Left forelimb (tissue), 1 donor: Measurements from ENCODE around the gene PDE5A.
"Not testable (repeated sequence)": the region's sequence is repeated elsewhere in the genome, so short reads cannot be mapped to it uniquely, and the experiment has no call there.

Experiments used
- DNase-seq: peaks from one replicate; pipeline ENCODE4 v3.0.0-alpha.2; 2018; ENCODE audit warnings: low spot score

The PDE5A gene

DNA sequence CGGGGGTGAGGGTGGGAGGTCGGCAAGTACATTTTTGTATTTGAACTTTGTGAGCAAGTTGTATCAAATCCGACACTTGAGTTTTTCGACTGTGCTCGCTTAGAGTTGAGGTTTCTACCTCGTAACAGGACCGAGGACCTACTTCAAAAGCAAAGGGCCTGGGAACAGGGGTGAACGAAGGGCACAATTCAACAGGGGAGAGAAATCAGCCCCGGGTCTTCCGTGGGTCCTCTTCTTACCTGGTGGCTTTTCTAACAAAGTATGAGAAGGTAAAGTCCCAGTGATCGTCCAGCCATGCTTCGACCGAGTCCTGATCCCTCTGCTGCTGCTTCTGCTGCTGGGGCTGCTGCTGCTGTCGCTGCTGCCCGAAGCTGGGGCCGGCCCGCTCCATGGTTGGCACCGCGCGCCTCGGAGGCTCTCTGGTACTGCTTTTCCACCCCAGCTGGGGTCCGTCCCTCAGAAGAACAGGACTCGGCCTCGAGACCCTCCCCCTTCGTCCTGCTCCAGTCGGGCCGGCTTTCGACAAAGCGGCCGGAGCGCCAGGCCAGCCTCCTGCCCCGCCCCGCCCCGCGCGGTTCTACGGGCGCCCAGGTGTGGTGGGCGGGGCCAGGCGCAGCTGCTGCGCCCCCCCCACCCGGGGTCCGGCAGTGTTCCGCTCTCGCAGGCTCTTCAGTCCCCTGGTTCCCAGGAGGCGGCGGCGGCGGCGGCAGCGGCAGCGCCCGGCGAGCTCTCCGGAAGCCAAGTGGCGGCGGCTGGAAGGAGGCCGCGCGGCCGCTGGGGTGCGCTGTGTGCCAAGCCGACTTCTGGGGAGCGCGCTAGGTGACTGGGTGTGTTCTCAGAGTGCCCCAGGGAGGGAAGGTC lies at the start of gene PDE5A:
TSS of gene PDE5A (minus strand) at position 524 of the 861 bp plus-strand sequence. CDS start at position 391, 133 bp downstream.
- DNase-seq, result peak; percentile 90

DNA sequence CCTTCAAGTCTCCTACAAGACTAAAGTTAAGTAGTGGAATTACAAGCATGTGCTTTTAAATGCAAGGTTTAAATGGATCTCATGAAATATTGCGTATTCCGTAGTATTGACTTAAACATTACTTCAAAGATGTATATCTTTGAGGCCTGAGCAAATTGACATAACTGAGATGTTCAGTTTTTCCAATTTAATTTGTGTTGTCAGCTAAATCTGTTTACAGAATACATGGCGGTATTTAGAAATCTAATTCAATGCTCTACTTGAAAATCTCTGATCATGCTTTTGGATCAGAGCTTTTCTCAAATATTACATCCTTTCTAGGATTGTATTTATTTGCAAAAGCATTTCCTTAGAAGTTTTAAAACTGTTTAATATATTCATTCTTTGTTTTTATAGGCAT lies 47.5 kb upstream of the PDE5A start:
- DNase-seq, result no peak

DNA sequence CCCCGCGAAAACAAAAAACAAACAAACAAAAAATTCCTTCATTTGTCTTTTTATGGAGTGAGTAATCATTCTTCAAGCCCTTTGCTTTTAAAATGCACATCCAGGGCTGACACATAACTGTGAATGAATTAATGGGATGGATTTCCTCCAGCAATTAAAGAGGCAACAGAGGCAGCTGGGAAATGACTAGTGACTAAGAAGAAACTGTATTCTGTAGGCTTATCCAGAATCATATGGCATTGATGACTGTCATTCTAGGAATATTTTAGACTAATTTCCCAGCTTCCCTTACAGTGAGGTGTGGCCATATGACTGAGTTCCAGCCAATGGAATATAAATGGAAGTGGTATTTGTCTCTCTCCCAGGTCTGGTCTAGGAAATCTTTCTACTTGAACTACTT lies 46.8 kb upstream of the PDE5A start:
- no peak for DNase-seq

DNA sequence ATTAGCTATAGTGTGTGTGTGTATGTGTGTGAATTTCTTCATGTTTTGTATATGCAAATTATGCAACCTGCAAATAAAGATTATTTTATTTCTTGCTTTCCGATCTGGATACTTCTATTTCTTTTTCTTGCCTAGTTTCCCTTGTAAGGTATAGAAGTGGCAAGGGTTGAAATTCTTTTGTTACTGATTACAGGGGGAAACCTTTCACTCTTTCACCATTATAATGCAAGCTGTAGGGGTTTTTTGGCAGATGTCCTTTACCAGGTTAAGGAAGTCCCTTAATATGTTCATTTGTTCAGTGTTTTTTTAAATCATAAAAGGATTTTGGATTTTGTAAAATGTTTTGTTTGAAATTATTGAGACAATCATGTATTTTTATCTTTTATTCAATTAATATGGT lies 44.3 kb upstream of the PDE5A start:
- DNase-seq, result no peak

DNA sequence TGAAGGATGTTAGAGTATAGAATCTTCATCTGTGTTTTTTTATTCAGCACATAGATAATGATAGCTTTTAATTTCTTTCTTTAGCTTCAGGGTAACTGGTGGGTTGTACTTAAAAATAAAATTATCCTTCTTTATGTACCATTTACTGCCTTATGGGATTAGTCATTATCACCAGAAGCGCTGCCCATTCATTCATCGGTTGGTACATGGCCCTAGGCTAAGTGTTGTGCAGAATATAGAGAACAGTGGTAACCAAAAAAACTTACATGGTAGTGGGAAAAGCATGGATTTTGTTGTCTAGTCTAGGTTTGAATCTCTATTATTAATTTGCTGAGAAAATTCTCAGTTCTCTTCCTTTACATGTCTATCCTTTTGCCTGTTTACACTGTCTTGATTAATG lies 43.5 kb upstream of the PDE5A start:
- DNase-seq, result no peak

DNA sequence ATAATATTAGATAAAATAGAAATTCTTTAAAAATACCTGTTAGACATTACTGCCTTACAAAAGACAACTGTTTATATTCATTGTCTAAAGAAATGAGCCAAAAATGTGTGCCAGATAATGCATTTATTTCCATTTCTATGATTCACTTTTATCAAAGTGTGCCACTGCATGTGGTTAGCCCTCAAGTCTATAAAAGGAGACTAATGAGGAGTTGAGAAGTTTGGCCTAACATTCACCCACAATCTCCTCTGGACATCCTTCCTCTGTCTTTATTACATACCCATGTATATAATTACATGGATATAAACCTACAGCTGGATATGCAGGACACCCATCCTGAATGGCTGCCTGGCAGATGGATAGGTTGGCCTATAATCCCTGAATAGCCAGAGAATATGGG lies 42.6 kb upstream of the PDE5A start:
- DNase-seq, result no peak

DNA sequence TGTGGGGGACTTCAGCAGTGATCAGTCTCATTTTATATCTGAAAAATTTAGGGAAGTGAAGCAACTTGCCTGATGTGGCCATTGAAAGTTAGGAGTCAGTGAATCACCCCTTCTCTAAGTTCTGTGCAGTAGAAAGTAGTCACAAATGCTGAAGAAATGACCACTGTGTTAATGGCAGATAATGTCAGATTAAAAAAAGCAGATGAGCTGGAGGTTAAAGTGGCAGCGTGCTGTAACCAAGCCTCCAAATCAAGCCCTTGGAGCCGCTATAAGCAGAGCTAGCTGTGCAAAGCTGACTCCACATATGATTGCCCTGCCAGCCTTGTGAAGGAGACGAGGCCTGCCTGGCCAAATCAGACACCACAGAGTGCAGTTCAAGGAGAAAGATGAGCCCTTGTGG lies 39.2 kb upstream of the PDE5A start:
- no peak for DNase-seq

DNA sequence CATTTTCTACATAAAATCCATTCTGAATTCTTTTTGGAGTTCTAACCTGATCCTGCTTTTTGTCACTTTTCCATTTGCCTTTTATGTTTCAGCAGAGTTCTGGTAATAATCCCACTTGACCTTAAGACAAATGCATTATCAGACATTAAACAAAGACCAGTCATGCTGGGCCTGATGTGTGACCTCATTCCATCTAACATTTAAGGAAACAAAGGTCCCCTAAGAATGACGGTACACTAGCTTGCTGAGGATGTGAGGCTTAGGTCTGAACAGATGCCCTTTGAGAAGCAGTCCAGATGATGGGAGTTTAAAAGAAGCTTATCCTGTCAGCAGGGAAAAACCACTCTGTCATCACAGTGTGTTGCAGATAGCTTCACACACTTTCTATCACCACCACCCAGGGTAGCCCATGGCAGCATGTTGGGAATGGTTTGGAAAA lies 38.1 kb upstream of the PDE5A start:
- no peak for DNase-seq

DNA sequence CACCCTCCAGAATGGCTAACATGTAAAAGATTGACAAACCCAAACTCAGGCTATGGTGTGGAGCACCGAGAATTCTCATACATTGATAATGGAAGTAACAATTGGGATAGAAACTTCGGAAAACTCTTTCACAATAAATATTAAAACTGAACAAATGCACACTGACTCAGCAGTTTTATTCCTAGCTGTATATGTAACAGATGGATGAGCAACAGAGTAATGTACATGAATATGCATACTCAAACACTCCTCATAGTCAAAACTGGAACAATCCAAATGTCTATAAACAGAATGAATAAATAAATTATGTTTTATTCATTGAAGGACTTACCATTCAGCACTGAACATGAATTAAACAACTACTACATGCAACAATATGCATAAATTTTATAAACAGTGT lies 37.1 kb upstream of the PDE5A start:
- DNase-seq, result no peak

DNA sequence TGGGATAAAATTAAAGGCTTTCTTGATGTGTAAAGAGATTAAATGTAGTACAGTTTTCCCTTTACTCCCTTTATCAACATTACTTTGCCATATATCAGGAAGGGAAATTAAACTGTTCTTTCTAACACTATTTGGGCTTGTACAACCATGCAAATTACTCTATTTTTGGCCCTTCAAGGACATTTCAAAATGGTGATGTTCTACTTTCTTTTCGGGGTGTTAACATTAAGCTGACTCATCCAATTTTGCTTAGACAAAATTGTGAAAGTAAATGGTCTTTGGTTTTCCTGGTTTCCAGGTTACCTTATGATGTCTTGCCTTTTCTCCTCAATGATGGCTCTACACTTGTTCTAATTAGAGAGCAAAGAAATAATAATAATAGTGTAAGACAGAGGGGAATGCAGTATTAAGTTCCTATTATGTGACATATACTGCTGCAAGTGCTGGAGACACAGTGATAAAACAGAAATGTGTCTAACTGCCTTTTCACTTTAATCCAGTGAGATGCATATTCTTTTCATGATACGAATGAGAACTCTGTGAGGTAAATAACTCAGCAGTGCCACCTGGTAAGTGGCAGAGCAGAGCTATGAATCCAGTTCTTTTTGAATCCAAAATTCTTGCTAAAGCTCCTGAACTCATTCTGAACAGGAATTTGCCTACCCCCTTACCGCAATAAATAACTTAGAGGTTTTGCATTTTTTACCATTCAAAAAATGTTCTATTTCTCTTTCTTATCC lies 35.7 kb upstream of the PDE5A start:
- no peak for DNase-seq

DNA sequence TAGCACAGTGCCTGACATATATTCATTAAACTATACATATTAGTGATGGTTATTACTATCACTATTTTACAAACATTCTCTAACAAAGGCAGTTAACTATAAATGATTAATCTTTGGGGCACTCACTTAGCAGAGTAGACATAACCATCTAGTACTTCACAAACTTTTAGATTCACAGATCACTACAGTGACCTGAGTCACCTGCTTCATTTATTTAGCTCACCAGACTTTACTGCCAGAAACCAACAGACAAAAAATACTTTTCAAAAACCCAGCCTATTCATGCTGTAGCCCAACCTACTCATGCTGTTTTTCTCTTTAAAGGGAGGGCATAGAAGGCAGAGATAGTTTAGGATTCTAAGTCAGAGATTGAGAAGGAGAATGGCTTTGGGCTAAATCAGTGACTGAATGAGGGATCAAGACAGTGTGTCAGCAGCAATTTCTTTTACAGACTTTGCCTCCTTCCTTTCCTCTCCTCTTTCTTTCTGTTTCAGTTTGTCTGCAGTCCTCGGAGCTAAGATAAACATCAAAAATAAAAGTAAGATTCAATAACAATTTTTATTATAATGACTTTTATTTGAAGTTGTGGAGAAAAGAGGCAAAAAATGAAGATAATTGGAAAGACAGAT lies 34.7 kb upstream of the PDE5A start:
- no peak for DNase-seq

DNA sequence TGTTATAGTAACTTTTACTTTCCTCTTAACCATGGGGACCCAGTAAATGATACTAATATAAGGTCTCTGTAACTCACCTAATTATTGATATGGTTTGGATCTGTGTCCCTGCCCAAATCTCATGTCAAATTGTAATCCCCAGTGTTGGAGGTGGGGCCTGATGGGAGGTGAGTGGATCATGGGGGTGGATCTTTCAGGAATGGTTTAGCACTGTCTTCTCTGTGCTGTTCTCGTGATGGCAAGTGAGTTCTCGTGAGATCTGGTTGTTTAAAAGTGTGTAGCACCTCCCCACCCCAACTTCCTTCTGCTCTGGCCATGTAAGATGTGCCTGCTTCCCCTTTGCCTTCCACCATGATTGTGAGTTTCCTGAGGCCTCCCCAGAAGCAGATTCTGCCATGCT lies 34.0 kb upstream of the PDE5A start:
- DNase-seq, result not testable (repeated sequence)

DNA sequence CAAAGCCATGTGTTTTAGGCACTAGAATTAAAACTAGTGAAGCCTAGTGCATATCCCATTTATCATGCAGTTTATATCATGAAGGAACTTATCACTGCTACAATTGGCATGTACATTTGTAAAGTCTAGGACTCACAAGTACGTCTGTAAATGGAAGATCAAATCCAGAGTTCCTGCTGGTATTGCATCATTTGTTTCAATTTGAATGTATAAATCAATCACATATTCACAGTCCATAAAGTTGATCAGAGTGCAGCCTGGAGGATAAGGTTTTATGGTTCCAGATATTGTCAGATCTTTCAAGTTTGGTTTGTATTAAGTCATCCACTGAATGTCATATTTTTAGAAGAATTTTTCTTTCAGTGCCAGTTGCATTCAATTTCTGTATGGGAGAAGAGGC lies 32.6 kb upstream of the PDE5A start:
- no peak for DNase-seq

DNA sequence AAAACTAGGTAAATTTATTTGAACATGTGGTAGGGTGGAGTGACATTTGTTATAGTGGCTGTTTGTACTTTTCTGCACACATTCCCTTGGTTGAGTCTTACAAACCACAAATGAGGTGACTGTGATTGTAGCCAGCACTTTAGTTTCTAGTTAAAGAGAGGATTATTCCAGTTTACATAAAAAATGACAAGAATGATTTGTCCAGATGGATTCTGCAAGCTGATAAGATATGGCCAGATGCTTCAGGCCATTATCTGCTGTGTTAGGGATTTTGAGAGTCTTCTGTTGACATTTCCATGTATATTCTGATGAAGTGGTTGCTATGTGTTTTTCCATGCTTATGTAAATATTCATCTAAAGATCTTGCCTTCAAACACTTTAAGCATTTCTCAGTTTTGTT lies 31.0 kb upstream of the PDE5A start:
- no peak for DNase-seq

DNA sequence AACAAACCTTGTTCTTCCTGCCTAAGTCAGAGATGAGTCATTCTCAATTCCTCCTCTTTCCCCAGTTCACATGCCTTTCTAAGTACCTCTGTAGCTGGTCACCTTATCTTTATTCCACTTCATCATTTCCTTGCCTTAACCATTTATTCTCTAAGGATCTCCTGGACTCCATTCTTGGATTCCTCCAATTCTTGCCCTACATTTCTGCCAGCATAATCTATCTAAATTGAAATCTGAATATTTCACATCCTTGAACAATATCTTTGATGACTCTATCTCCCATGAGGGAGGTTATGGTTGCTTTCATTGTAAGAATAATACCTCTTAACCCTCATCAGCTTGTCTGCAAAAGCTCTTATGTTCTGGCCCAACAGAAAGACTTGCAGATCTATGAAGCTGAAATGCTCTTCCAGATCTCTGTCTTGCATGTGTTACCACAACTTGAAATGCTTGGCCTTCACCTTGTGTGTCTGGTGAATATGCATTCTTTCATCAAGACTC lies 28.6 kb upstream of the PDE5A start:
- no peak for DNase-seq

DNA sequence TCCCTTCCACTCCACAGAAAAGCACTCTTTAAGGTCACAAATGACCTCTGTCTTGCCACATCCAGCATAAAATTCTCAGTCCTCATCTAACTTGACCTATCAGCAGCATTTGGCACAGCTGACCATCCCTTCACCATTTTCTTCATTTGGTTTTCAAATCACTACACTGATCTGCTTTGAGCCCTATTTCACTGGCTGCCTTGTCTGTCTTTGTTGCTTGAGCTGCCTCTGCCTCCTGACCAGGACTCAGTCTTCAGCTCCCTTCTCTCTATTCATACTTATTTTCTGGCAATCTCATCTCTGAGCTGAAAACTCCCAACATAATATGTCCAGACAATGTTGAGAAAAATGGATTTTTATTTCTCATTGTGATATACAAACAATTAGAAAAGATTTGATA lies 27.7 kb upstream of the PDE5A start:
- no peak for DNase-seq

DNA sequence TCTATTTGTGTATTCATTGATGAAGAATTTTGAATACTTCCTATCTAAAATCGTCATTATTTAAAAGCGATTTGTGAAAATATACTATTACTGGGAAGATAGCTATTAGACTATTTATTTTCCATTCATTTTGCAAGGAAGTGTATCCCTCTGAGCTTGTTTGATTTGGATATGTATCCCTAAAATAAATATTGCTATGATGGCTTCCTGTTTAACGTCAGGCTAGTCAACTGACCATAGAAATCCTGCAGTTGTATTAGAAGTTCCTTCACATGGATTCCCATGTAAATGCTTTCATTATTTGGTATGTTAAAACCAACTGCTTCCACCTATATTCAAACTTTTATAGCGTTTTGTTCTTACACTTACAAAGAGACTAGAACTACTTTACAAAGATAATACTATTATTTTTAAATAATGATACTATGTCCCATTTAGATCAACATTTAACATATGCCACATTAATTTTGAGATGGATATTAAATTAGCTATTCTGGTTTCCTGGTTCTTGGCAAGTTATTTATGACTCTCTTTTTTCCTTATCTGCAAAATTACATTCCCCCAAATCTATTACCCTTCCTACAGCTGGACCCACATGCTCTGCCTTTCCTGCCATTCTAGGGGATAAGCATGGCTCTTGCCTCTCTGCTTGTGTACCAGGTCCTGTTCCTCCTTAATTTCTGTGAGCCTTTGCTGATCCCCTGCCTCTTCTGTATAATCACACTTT lies 26.7 kb upstream of the PDE5A start:
- DNase-seq, result no peak

DNA sequence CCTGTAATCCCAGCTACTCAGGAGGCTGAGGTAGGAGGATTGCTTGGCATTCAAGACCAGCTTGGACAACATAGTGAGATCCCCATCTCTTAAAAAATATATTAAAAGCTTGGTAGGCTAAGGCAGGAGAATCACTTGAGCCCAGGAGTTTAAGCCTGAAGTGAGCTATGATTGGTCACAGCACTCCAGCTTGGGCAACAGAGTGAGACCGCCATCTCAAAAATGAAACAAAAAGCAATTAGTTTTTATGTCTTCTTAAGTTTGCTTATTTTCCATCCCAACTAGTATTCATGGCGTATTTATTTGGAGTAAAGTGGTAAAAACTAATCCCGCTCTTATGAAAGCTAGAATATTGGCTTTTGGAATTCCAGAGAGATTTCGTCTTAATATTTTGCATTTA lies 25.4 kb upstream of the PDE5A start:
- no peak for DNase-seq

DNA sequence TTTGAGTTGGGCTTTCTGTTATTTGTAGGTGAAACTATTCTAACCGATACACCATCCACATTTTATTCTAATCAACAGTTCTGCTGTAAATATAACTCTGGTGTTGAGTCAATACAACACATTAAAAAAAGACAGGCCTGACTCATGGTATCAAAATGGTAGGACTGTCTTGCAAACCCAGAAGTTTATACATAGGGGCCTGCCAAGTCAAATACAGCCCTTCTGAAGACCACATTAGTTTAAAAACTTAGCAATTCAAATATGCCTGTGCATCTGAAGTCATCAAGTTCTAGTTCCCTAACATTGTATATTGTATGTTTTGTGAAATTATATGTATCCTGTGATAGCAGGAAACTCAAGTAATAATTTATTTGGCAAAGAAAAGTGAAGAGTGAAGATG lies 24.4 kb upstream of the PDE5A start:
- no peak for DNase-seq

DNA sequence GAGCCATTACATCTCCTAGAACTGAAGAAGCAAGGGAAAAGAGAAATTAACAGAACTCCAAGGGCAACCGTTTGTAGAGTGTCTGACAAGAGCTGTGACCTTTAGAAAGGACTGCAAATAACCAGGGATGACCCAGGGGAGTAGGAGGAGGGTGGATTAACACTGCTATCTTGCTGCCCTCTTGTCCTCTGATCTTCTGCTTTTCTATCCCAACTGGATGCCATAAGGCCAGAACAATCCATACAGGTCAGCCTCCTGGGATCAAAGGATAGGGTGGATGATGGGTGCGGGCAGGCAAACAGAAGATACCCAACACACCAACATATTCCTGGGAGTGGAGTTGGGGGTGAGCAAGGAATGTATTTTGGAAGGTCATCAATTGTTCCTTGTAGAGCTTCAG lies 19.8 kb upstream of the PDE5A start:
- DNase-seq, result no peak

DNA sequence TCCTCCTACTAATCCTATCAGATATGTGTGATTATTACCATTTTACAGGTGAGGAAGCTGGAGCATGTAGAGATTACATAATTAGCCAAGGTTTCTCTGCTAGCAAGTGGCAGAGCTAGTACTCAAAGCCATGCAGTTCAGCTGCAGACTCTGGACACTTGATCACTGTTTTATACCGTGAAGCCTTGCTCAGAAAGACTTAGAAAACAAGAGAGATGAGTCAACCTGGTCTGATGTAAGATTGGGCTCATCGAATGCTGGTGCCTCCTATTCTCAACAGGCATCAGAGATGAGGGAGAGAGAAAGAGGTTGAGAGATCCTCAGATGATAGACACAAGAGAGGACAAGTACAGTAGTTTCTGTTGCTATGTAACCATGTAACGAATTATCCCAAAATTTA lies 19.0 kb upstream of the PDE5A start:
- DNase-seq, result no peak
